Vagina (tissue), 2 donors: ENCODE measurements around the gene GMCL1. TPM values are rescaled to one million over a fixed set of nuclear protein-coding genes. Genes with fewer than 3 reads are reported as not detected.
"Not testable (repeated sequence)": the region's sequence is repeated elsewhere in the genome, so short reads cannot be mapped to it uniquely, and the experiment has no call there.

Source experiments
- DNase-seq, 2 donors: peaks; one replicate each; pipeline ENCODE4 v3.0.0-alpha.2; 2017; ENCODE audit errors: extremely low spot score in 2 of 2
- H3K27ac ChIP-seq: fragments of 200-600 bp; sonication (generic); one replicate; pipeline ENCODE4 v1.5.1; 2019
- H3K27me3 ChIP-seq: fragments of 200-600 bp; sonication (generic); one replicate; pipeline ENCODE4 v1.5.1; 2019
- H3K36me3 ChIP-seq, 2 donors: fragments of 200-600 bp; sonication (generic); one replicate each; pipeline ENCODE4 v1.5.1; 2017 to 2019
- H3K4me1 ChIP-seq: fragments of 200-600 bp; sonication (generic); one replicate; pipeline ENCODE4 v1.5.1; 2019
- H3K4me3 ChIP-seq, 2 donors: fragments of 200-600 bp; sonication (generic); 1 replicate in 1 of 2; 2 replicates in 1 of 2; pipeline ENCODE4 v1.5.1; 2016 to 2019
- H3K9me3 ChIP-seq: fragments of 200-600 bp; sonication (generic); one replicate; pipeline ENCODE4 v1.5.1; 2019
- POLR2A ChIP-seq, 2 donors: fragments of 450-650 bp; IDR thresholded peaks; one replicate each; pipeline ENCODE4 v1.6.1; 2017; ENCODE audit warnings: antibody characterized with exemption in 2 of 2, mild to moderate bottlenecking in 2 of 2, moderate library complexity in 2 of 2
- POLR2AphosphoS5 ChIP-seq, 2 donors: sonication (generic); formaldehyde crosslinking; IDR thresholded peaks; one replicate each; pipeline ENCODE4 v1.9.0; 2017; ENCODE audit warnings: antibody characterized with exemption in 2 of 2, mild to moderate bottlenecking in 2 of 2, low read depth in 1 of 2; ENCODE audit not compliant: insufficient read depth in 1 of 2
- intact Hi-C: fragments of 100-400 bp; cut with DNase I; formaldehyde crosslinking; loops from one replicate; pipeline ENCODE4 v1.15.1; 2023
- total RNA-seq: library from RNA; depleted of rRNA; stranded (reverse); fragments of >200 nt; gene quantifications from one replicate; pipeline ENCODE4 v1.2.3, GENCODE V29; 2016
- TF ChIP-seq, protein P1 (sequence below), 3 experiments: fragments of 450-650 bp in 2 of 3; fragments of 200-600 bp in 1 of 3; sonication (generic) in 1 of 3; IDR thresholded peaks; one replicate each; pipeline ENCODE4 v1.5.1; 2017 to 2019; ENCODE audit warnings: antibody characterized with exemption in 3 of 3, mild to moderate bottlenecking in 2 of 3, moderate library complexity in 2 of 3

Gene GMCL1
- total RNA-seq, 1 donor from 2014 or later, result 13.0 TPM

GRCh38 chr2:69798909-69799526 lies 30.4 kb upstream of the GMCL1 start:
- intact Hi-C loops, result loop anchor here (10.0 kb wide), 1 partner anchor 54 kb away; the partner anchor contains the start of gene ANXA4

DNA sequence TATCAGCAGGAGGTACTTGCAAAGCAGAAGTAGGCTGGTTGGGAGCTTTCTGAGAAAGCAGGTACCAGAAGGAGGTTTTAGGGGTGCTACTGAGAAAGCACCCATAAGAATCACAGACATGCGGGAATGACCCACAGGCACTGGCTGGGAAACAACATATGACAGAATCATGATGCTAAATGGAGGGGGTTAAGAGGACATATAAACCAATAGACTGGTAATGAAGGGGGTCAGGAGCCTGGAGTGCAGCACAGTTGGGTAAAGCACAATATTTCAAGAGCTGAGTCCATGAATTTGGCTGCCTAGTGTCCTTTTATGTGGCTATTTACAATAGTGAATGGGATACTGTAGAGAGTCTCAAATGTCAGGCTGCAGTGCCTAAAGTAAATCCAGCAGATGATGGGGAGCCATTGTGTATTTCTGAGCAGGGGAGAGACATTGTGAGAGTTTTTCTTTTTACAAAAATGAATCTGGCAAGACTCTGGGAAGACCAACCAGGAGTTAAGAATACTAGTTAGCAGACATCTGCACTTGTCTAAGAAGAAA lies 27.6 kb upstream of the GMCL1 start:
- peaks cover 19% of the 10 kb centered on the region for H3K4me1 ChIP-seq
- DNase-seq, result peak in 1 of 2 donors; percentile 49
- intact Hi-C loops, result no loop called here

More at GRCh38 chr2:69798909-69799526, 30.4 kb upstream of the GMCL1 start:
- Histone ChIP-seq H3K4me3 (peak overlapping the region; percentile 35 to 40), H3K4me1 (peaks cover 25% of the 10 kb centered on the region), H3K36me3 (no peaks in the 10 kb centered on the region), H3K27me3 (no peaks in the 10 kb centered on the region), H3K9me3 (no peaks in the 10 kb centered on the region), H3K27ac (peak overlapping the region; percentile 77)
- TF ChIP-seq, protein P1, sequence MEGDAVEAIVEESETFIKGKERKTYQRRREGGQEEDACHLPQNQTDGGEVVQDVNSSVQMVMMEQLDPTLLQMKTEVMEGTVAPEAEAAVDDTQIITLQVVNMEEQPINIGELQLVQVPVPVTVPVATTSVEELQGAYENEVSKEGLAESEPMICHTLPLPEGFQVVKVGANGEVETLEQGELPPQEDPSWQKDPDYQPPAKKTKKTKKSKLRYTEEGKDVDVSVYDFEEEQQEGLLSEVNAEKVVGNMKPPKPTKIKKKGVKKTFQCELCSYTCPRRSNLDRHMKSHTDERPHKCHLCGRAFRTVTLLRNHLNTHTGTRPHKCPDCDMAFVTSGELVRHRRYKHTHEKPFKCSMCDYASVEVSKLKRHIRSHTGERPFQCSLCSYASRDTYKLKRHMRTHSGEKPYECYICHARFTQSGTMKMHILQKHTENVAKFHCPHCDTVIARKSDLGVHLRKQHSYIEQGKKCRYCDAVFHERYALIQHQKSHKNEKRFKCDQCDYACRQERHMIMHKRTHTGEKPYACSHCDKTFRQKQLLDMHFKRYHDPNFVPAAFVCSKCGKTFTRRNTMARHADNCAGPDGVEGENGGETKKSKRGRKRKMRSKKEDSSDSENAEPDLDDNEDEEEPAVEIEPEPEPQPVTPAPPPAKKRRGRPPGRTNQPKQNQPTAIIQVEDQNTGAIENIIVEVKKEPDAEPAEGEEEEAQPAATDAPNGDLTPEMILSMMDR (IDR thresholded peaks at IDR 0.05), result no peak
- TF ChIP-seq POLR2A (IDR thresholded peaks at IDR 0.05), result no peak
- TF ChIP-seq POLR2AphosphoS5 (IDR thresholded peaks at IDR 0.05; ENCODE audit: insufficient read depth in 1 of 2, low read depth in 1 of 2), result no peak
- no peak for DNase-seq

GRCh38 chr2:69802781-69803367 lies 26.6 kb upstream of the GMCL1 start:
- H3K9me3 ChIP-seq, intact Hi-C loops, DNase-seq, H3K4me3 ChIP-seq, H3K27me3 ChIP-seq, H3K27ac ChIP-seq, H3K4me1 ChIP-seq: not testable (repeated sequence)
- peaks cover 0 to 32% of the 10 kb centered on the region in 2 donors for H3K36me3 ChIP-seq

More for the DNA sequence above, 27.6 kb upstream of the GMCL1 start:
- H3K36me3 ChIP-seq, result peaks cover 0 to 21% of the 10 kb centered on the region in 2 donors
- no peak overlapping the region for H3K4me3 ChIP-seq
- H3K27ac ChIP-seq, result no peak overlapping the region
- no peaks in the 10 kb centered on the region for H3K9me3 ChIP-seq
- H3K27me3 ChIP-seq, result no peaks in the 10 kb centered on the region
- TF ChIP-seq, protein P1 (IDR thresholded peaks at IDR 0.05), result no peak
- TF ChIP-seq POLR2A (IDR thresholded peaks at IDR 0.05) (no peak), POLR2AphosphoS5 (IDR thresholded peaks at IDR 0.05; ENCODE audit: insufficient read depth in 1 of 2, low read depth in 1 of 2) (no peak)

- no peak for TF ChIP-seq POLR2AphosphoS5 (IDR thresholded peaks at IDR 0.05; ENCODE audit: insufficient read depth in 1 of 2, low read depth in 1 of 2)
- TF ChIP-seq, protein P1 (IDR thresholded peaks at IDR 0.05), result no peak
- TF ChIP-seq POLR2A (IDR thresholded peaks at IDR 0.05), result no peak
- intact Hi-C loops, result no loop called here
These were observed 25.0 kb upstream of the GMCL1 start for GRCh38 chr2:69804416-69804815.

GRCh38 chr2:69805887-69806286 lies 23.6 kb upstream of the GMCL1 start:
- intact Hi-C loops, result no loop called here
- peaks cover 0 to 62% of the 10 kb centered on the region in 2 donors for H3K36me3 ChIP-seq
- H3K9me3 ChIP-seq, result no peaks in the 10 kb centered on the region
- no peak overlapping the region for H3K4me3 ChIP-seq
- H3K27ac ChIP-seq, result no peak overlapping the region
- H3K4me1 ChIP-seq, result no peaks in the 10 kb centered on the region
- H3K27me3 ChIP-seq, result no peaks in the 10 kb centered on the region
- DNase-seq, result no peak
- no peak for TF ChIP-seq POLR2A (IDR thresholded peaks at IDR 0.05)
- no peak for TF ChIP-seq POLR2AphosphoS5 (IDR thresholded peaks at IDR 0.05; ENCODE audit: insufficient read depth in 1 of 2, low read depth in 1 of 2)

More at GRCh38 chr2:69804416-69804815, 25.0 kb upstream of the GMCL1 start:
- H3K4me3 ChIP-seq, result no peak overlapping the region
- no peaks in the 10 kb centered on the region for H3K9me3 ChIP-seq
- peaks cover 0 to 47% of the 10 kb centered on the region in 2 donors for H3K36me3 ChIP-seq
- DNase-seq, result peak in 1 of 2 donors; percentile 80
- H3K27ac ChIP-seq, result no peak overlapping the region
- no peaks in the 10 kb centered on the region for H3K27me3 ChIP-seq
- no peaks in the 10 kb centered on the region for H3K4me1 ChIP-seq
